GM21786 (cell line): ENCODE data around the gene GPI.
A peak's percentile ranks its signal among the peaks of the same experiment; 100 is the strongest.
"Not testable (repeated sequence)": the region's sequence is repeated elsewhere in the genome, so short reads cannot be mapped to it uniquely, and the experiment has no call there.

Experiments
- ATAC-seq: cut with Tn5 transposase; IDR thresholded peaks from one replicate; pipeline ENCODE4 v1.9.1; 2021; ENCODE audit not compliant: unreplicated experiment

GPI gene

GRCh38 chr19:34364830-34365462, at the start of gene GPI:
TSS of gene GPI (plus strand) at chr19:34365196. CDS start at chr19:34365267, 71 bp downstream.
- peak; percentile 58 for ATAC-seq

GRCh38 chr19:34316247-34316646, 48.7 kb upstream of the GPI start:
- no peak for ATAC-seq

GRCh38 chr19:34316741-34317301, 48.2 kb upstream of the GPI start:
- no peak for ATAC-seq

DNA sequence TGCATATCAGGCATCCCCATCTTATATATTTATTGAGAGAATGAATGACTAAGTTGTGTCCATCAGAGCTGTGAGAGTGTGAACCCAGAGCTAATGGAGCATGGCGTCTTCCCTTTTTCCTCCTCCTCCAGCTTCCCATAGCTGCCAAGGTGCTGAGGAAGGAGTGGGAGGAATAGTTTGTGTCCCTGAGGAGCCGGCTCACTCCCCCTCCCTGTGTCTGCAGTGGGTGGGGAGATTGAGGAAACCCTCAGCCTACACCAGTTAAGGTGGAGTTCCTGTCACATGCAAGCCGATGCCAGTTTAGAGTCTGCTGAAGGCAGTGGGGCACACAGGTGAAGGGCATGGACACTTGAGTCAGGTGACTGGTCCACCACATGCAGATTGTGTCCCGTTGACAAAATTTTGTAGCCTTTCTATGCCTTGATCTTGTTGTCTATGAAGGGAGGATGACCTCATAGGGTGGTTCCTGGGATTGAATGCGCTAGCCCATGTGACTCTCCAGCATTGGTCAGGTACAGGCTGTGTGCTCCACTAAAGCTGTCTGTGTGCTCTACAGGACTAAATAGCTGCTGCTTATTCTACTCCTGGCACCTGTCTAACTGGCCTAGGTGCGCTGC, 47.6 kb upstream of the GPI start:
- ATAC-seq, result no peak

DNA sequence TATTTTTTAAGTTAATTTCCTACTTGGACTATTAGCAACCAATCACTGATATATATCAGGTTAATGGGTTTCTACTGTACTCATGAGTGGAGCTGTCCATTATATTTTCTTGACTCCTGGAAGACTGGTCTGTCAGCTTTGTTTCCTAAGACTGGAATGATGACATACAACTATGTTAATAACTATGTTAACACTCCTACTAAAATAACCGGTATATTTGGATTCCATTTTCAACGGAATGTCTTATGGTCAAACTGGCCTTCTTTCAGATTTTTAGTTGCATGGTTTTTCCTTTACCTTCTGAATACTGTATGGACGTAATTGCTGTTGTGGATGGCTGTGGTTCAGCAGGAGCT, 45.8 kb upstream of the GPI start:
- no peak for ATAC-seq

GRCh38 chr19:34319785-34320184, 45.2 kb upstream of the GPI start:
- ATAC-seq, result no peak

- no peak for ATAC-seq
Measured at GRCh38 chr19:34320277-34320676, 44.7 kb upstream of the GPI start.

- ATAC-seq, result no peak
Measured at GRCh38 chr19:34321735-34322134, 43.3 kb upstream of the GPI start.

- ATAC-seq, result no peak
Measured at GRCh38 chr19:34323433-34324204, 41.4 kb upstream of the GPI start.

DNA sequence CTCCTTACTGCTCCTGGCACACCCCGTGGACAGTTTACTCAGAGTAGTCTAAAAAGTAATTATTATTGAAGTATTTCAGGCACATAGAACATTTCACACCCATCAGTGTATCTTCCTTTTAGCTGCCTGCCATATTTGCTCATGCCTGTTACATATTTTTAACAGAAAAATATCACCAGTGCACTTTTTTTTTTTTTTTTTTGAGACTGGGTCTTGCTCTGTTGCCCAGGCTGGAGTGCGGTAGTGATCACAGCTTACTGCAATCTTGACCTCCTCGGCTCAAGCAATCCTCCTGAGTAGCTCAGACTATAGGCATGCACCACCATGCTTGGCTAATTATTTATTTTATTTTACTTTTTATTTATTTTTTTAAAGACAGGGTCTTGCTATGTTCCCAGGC, 40.7 kb upstream of the GPI start:
- no peak for ATAC-seq

- ATAC-seq, result no peak
Measured at GRCh38 chr19:34325181-34325580, 39.8 kb upstream of the GPI start.

DNA sequence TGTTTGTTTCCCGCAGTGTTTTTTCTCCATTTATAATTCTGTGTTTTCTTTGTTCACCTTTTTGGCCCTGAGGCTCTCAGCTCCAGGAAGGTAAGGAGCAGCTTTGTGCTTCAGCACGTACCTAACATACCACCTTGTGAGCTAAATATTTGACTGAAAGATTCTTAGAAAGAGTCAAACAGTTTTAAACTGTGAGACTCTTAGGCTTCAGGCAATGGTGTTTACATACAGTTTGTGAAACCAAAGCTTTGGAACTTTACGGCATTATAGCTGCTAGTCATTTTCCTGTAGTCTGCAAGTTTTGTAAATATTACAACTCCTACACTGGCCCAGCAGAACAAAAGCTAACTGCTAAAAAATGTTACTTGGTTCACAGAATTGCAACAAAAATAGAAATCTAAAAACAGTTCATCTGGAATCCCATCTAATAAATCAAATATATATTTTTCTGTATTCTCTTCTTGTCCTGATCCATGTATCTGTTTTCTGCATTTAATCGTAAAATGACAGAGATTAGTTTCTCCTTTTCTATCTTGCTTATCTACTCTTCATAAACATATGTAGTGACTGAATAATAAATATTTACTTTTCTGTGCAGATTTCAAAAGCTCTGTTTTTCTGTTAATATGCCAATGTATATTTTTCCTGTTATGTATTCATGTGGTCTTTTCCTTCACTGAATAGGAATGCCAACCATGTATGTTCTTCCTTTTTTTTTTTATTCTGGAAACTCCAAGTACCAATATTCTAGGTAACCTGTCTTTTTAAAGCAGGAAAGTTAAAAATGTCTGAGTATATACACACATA, 38.8 kb upstream of the GPI start:
- ATAC-seq, result no peak

DNA sequence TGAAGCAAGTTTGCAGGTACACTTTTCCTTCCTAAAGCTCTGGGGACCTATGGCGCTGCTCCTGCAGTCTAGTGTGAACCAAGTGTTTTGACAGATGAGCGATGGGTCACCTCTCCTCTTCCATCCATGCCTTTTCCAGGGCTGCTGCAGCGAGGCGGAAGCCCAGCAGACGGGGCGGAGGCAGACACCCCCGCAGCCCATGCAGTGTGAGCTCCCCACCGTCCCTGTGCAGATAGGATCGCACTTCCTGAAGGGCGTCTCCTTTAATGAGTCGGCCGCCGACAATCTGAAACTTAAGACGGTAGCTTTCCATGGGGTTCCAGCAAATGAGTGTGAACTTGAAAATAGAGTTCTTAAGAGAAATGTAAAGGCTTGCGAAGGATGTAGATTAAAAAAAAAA, 37.1 kb upstream of the GPI start:
- ATAC-seq, result no peak

DNA sequence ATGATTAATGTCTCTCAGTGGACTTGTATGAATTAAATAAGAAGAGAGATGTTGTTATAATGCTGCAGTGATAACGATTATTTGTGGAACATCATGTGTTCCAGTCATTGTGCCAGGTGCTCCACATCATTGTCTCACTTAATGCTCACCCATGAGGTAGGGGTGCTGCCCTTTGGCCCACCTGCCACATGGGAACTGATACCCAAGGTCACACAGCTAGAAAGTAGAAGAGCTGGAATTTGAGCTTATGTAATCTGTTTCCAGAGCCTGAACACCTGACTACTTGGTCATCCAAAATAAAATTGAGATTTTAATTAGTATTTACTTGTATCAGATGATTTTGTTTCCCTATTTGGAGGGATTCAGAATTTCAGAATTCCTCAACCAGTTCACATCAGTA, 36.0 kb upstream of the GPI start:
- no peak for ATAC-seq

DNA sequence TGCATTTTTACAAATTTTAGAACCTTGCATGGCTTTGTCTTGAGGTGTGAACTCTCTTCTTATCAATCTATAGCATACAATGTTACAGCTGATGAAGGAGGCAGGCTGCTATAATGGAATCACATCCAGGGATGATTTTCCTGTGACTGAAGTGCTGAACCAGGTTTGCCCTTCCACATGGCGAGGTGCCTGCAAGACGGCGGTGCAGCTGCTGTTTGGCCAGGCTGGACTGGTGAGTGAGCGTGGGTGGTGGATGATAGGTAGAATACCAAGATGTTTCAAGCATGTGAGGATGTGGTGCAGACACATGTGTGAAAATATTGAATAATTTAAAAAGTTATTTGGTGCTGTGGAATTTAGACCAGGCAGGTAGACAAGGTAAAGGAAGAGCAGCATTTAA, 34.9 kb upstream of the GPI start:
- ATAC-seq, result no peak

DNA sequence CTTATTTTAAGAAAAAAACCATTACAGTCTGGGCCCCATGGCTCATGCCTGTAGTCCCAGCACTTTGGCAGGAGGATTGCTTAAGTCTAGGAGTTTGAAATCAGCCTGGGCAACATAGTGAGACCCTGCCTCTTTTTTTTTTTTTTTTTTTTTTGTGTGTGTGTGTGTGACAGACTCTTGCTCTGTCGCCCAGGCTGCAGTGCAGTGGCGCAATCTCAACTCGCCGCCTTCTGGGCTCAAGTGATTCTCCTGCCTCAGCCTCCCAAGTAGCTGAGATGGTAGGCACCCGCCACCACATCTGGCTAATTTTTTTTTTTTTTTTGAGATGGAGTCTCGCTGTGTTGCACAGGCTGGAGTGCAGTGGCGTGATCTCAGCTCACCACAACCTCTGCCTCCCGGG, 34.4 kb upstream of the GPI start:
- ATAC-seq, result not testable (repeated sequence)

GRCh38 chr19:34331596-34331995, 33.4 kb upstream of the GPI start:
- ATAC-seq, result not testable (repeated sequence)

- ATAC-seq, result no peak
Measured at GRCh38 chr19:34332027-34332760, 32.8 kb upstream of the GPI start.

DNA sequence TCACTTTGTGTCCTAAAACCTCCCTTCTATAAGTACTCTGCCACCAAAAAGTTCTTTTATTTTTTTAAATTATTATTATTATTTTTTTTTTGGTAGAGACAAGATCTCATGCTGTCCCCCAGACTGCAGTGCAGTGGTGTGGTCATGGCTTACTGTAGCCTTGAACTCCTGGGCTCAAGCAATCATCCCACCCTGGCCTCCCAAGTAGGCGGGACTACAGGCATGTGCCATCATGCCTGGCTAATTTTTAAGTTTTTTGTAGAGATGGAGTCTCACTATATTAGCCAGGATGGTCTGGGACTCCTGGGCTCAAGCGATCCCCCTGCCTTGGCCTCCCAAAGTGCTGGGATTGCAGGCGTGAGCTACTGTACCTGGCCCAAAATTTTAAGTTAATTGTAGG, 29.1 kb upstream of the GPI start:
- ATAC-seq, result no peak

- ATAC-seq, result no peak
Measured at GRCh38 chr19:34336781-34337271, 28.2 kb upstream of the GPI start.
